ENCODE data around the gene LIX1. TPM values are rescaled to one million over a fixed set of nuclear protein-coding genes. Genes with fewer than 3 reads are reported as not detected.

Gene LIX1
- total and polyA plus RNA-seq, 2 of the 13 experiments (the other 11 are each of a cell fraction or from before 2014, with no cell fraction given) = not detected

- TF ChIP-seq ZNF441 (CRISPR knock-in tag; IDR thresholded peaks at IDR 0.05; ENCODE audit: borderline replicate concordance) (peak; percentile 89; the same call in 1 of the 2 replicates), IRF1 (CRISPR knock-in tag; IDR thresholded peaks at IDR 0.05; ENCODE audit: low read depth) (no peak), ZNF546 (CRISPR knock-in tag; conservative IDR thresholded peaks at IDR 0.05) (peak; percentile 98), ZNF17 (CRISPR knock-in tag; IDR thresholded peaks at IDR 0.05) (no peak), ZNF746 (CRISPR knock-in tag; IDR thresholded peaks at IDR 0.05) (peak; percentile 55), POGZ (CRISPR knock-in tag; IDR thresholded peaks at IDR 0.05) (peak; percentile 43), PITX1 (CRISPR knock-in tag; IDR thresholded peaks at IDR 0.05) (peak; percentile 72), PRPF4 (IDR thresholded peaks at IDR 0.05; ENCODE audit: low read depth, low read length, poor library complexity, severe bottlenecking) (no peak), ZBTB37 (CRISPR knock-in tag; IDR thresholded peaks at IDR 0.05) (no peak; the same call in 1 of the 2 replicates), ZNF232 (CRISPR knock-in tag; IDR thresholded peaks at IDR 0.05; ENCODE audit: borderline replicate concordance) (peak; percentile 96), HMG20A (CRISPR knock-in tag; IDR thresholded peaks at IDR 0.05; ENCODE audit: borderline replicate concordance) (0 out of 2 replicates have a peak, but pooled peaks have one; percentile 7), MEIS2 (CRISPR knock-in tag; IDR thresholded peaks at IDR 0.05) (peak; percentile 74; the same call in 1 of the 2 replicates), ZNF446 (CRISPR knock-in tag; IDR thresholded peaks at IDR 0.05) (peak; percentile 37; the same call in 1 of the 2 replicates), TRIM24 (CRISPR knock-in tag; IDR thresholded peaks at IDR 0.05) (no peak), ZBTB39 (CRISPR knock-in tag; IDR thresholded peaks at IDR 0.05) (no peak), SMARCE1 (IDR thresholded peaks at IDR 0.05; ENCODE audit: borderline replicate concordance) (no peak), KAT7 (CRISPR knock-in tag; IDR thresholded peaks at IDR 0.05; ENCODE audit: borderline replicate concordance) (no peak), ZNF883 (CRISPR knock-in tag; IDR thresholded peaks at IDR 0.05; ENCODE audit: not compliant biosample characterization) (peak; percentile 66), ZNF121 (CRISPR knock-in tag; IDR thresholded peaks at IDR 0.05) (no peak), CREB1 (IDR thresholded peaks at IDR 0.05) (peak; percentile 55; the same call in 1 of the 2 replicates), CREB1 (CRISPR knock-in tag; IDR thresholded peaks at IDR 0.05) (peak; percentile 89), THAP9 (CRISPR knock-in tag; IDR thresholded peaks at IDR 0.05; ENCODE audit: borderline replicate concordance) (peak; percentile 26; the same call in 1 of the 2 replicates), ZNF768 (CRISPR knock-in tag; IDR thresholded peaks at IDR 0.05) (peak; percentile 14; the same call in 1 of the 2 replicates)
Measured at GRCh38 chr5:97183100-97183929, 40.9 kb upstream of the LIX1 start, which contains the start of gene RIOK2 (continued).
